ENCODE measurements around the gene HGS. TPM values are rescaled to one million over a fixed set of nuclear protein-coding genes. Genes with fewer than 3 reads are reported as not detected.

HGS gene
- polyA plus RNA-seq, 1 donor from 2014 or later, result 81.1 TPM

GRCh38 chr17:81706232-81706611 lies 22.4 kb downstream of the HGS start:
- no peak for TF ChIP-seq RAD21 (conservative IDR thresholded peaks at IDR 0.05)
- TF ChIP-seq CTCF (IDR thresholded peaks at IDR 0.05; ENCODE audit: poor library complexity, severe bottlenecking), result no peak
- no peak for TF ChIP-seq MXI1 (conservative IDR thresholded peaks at IDR 0.05; ENCODE audit: poor library complexity, severe bottlenecking)
- TF ChIP-seq POLR2AphosphoS5 (IDR thresholded peaks at IDR 0.05), result no peak
- no peak for TF ChIP-seq EZH2 (IDR thresholded peaks at IDR 0.05; ENCODE audit: borderline replicate concordance, insufficient read depth, low read length, poor library complexity, severe bottlenecking)
- TF ChIP-seq SMC3 (conservative IDR thresholded peaks at IDR 0.05; ENCODE audit: poor library complexity), result no peak
- no peak for TF ChIP-seq TAF1 (IDR thresholded peaks at IDR 0.05; ENCODE audit: low read depth)
- no peak for TF ChIP-seq REST (IDR thresholded peaks at IDR 0.05; ENCODE audit: borderline replicate concordance)
- TF ChIP-seq EP300 (conservative IDR thresholded peaks at IDR 0.05; ENCODE audit: poor library complexity, severe bottlenecking), result no peak
- Histone ChIP-seq H3K79me2 (replicated peaks; ENCODE audit: insufficient read depth, low read length) (peaks cover 25% of the 10 kb centered on the region), H3K36me3 (ENCODE audit: insufficient read depth, low read length) (no peaks in the 10 kb centered on the region)

GRCh38 chr17:81706757-81707624 lies 23.2 kb downstream of the HGS start:
- Histone ChIP-seq H2AFZ (ENCODE audit: low read depth, low read length) (no peak overlapping the region), H3K9ac (ENCODE audit: low read length) (no peak overlapping the region)
- TF ChIP-seq POLR2AphosphoS5 (IDR thresholded peaks at IDR 0.05), result no peak
- no peak for TF ChIP-seq TAF1 (IDR thresholded peaks at IDR 0.05; ENCODE audit: low read depth)
- no peak for TF ChIP-seq CTCF (IDR thresholded peaks at IDR 0.05; ENCODE audit: poor library complexity, severe bottlenecking)
- TF ChIP-seq SMC3 (conservative IDR thresholded peaks at IDR 0.05; ENCODE audit: poor library complexity), result no peak
- TF ChIP-seq REST (IDR thresholded peaks at IDR 0.05; ENCODE audit: borderline replicate concordance), result no peak
- TF ChIP-seq MXI1 (conservative IDR thresholded peaks at IDR 0.05; ENCODE audit: poor library complexity, severe bottlenecking), result no peak
- TF ChIP-seq EZH2 (IDR thresholded peaks at IDR 0.05; ENCODE audit: borderline replicate concordance, insufficient read depth, low read length, poor library complexity, severe bottlenecking), result no peak
- no peak for TF ChIP-seq EP300 (conservative IDR thresholded peaks at IDR 0.05; ENCODE audit: poor library complexity, severe bottlenecking)
- no peak for TF ChIP-seq RAD21 (conservative IDR thresholded peaks at IDR 0.05)

More at GRCh38 chr17:81706232-81706611, 22.4 kb downstream of the HGS start:
- Histone ChIP-seq H2AFZ (ENCODE audit: low read depth, low read length) (no peak overlapping the region), H3K4me2 (ENCODE audit: low read length) (no peak overlapping the region), H3K9ac (ENCODE audit: low read length) (no peak overlapping the region), H3F3A (ENCODE audit: insufficient read depth, low read length, poor library complexity, severe bottlenecking) (no peaks in the 10 kb centered on the region), H3K27me3 (ENCODE audit: insufficient read depth, low read depth, low read length) (peaks cover 7% of the 10 kb centered on the region), H3K4me3 (ENCODE audit: low read length) (no peak overlapping the region), H3K9me3 (ENCODE audit: low read length) (no peaks in the 10 kb centered on the region), H3K9me2 (ENCODE audit: insufficient read depth, low read length) (no peaks in the 10 kb centered on the region), H4K20me1 (ENCODE audit: insufficient read depth) (no peaks in the 10 kb centered on the region), H3K27ac (ENCODE audit: low read length) (no peak overlapping the region)

More at GRCh38 chr17:81706757-81707624, 23.2 kb downstream of the HGS start:
- H3F3A ChIP-seq (ENCODE audit: insufficient read depth, low read length, poor library complexity, severe bottlenecking), result no peaks in the 10 kb centered on the region
- H3K4me3 ChIP-seq (ENCODE audit: low read length), result no peak overlapping the region
- no peaks in the 10 kb centered on the region for H4K20me1 ChIP-seq (ENCODE audit: insufficient read depth)
- H3K9me3 ChIP-seq (ENCODE audit: low read length), result no peaks in the 10 kb centered on the region
- no peak overlapping the region for H3K27ac ChIP-seq (ENCODE audit: low read length)
- peaks cover 8% of the 10 kb centered on the region for H3K27me3 ChIP-seq (ENCODE audit: insufficient read depth, low read depth, low read length)
- no peaks in the 10 kb centered on the region for H3K9me2 ChIP-seq (ENCODE audit: insufficient read depth, low read length)
- peaks cover 22% of the 10 kb centered on the region for H3K79me2 ChIP-seq (replicated peaks; ENCODE audit: insufficient read depth, low read length)
- no peak overlapping the region for H3K4me2 ChIP-seq (ENCODE audit: low read length)
- no peaks in the 10 kb centered on the region for H3K36me3 ChIP-seq (ENCODE audit: insufficient read depth, low read length)
